Measurements from ENCODE around the gene GSAP.

DNA sequence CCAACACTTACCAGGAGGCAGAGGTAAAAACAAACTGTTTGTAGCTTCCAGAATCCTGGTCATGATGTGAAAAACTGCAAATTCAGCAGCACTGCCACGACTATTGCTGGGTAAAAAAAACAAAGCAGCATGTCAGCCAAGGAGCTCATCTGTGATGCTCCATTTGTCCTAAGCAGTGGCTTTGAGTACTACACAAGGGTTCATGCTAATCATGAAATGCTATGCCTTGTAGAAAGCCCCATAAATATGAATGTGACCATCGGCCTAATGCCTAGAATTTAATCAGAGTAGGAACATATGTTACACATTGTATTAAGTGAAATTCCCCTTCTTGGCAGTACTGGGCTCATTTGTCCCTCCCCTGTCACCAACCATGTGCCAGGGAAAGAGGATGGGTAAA lies 95.4 kb downstream of the GSAP start:
- TF ChIP-seq, protein P1, sequence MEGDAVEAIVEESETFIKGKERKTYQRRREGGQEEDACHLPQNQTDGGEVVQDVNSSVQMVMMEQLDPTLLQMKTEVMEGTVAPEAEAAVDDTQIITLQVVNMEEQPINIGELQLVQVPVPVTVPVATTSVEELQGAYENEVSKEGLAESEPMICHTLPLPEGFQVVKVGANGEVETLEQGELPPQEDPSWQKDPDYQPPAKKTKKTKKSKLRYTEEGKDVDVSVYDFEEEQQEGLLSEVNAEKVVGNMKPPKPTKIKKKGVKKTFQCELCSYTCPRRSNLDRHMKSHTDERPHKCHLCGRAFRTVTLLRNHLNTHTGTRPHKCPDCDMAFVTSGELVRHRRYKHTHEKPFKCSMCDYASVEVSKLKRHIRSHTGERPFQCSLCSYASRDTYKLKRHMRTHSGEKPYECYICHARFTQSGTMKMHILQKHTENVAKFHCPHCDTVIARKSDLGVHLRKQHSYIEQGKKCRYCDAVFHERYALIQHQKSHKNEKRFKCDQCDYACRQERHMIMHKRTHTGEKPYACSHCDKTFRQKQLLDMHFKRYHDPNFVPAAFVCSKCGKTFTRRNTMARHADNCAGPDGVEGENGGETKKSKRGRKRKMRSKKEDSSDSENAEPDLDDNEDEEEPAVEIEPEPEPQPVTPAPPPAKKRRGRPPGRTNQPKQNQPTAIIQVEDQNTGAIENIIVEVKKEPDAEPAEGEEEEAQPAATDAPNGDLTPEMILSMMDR (IDR thresholded peaks at IDR 0.05): no peak
- TF ChIP-seq POLR2A (IDR thresholded peaks at IDR 0.05) (no peak), EP300 (IDR thresholded peaks at IDR 0.05) (no peak)
